ENCODE data around the gene RIN3.

DNA sequence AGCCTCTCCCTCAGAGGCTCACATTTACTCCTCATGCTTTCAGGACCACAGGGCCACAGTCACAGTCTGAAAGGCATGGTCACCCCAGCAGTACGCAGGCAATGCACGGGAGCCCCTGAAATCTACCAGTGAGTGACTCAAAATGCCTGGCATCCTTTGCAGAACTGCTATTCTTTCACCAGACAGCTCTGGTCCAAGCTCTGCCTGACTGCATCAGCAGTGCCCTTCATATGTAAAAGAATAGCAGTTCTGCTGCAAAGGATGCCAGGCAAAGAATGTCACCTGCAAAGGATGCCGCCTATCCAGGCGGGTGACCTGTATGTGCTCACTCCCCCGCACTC lies 196.4 kb downstream of the RIN3 start:
- TF ChIP-seq, protein P1, sequence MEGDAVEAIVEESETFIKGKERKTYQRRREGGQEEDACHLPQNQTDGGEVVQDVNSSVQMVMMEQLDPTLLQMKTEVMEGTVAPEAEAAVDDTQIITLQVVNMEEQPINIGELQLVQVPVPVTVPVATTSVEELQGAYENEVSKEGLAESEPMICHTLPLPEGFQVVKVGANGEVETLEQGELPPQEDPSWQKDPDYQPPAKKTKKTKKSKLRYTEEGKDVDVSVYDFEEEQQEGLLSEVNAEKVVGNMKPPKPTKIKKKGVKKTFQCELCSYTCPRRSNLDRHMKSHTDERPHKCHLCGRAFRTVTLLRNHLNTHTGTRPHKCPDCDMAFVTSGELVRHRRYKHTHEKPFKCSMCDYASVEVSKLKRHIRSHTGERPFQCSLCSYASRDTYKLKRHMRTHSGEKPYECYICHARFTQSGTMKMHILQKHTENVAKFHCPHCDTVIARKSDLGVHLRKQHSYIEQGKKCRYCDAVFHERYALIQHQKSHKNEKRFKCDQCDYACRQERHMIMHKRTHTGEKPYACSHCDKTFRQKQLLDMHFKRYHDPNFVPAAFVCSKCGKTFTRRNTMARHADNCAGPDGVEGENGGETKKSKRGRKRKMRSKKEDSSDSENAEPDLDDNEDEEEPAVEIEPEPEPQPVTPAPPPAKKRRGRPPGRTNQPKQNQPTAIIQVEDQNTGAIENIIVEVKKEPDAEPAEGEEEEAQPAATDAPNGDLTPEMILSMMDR (IDR thresholded peaks at IDR 0.05; ENCODE audit: low read depth, low read length), result no peak
- TF ChIP-seq, protein P2, sequence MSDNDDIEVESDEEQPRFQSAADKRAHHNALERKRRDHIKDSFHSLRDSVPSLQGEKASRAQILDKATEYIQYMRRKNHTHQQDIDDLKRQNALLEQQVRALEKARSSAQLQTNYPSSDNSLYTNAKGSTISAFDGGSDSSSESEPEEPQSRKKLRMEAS (IDR thresholded peaks at IDR 0.05; ENCODE audit: low read depth, low read length), result no peak
- TF ChIP-seq POLR2A (IDR thresholded peaks at IDR 0.05; ENCODE audit: extremely low read depth, insufficient read length), result no peak

Measured in NB4 (cell line).